NCI-H1092 (cell line): ENCODE measurements around the gene NOS1AP.

Source experiments
- DNase-seq: peaks from one replicate; lab custom pipeline; 2025; lab: John Stamatoyannopoulos, UW

Gene NOS1AP

GRCh38 chr1:162138599-162139181 lies 69.2 kb downstream of the NOS1AP start:
- DNase-seq = no peak

- no peak for DNase-seq
These were observed 69.7 kb downstream of the NOS1AP start for GRCh38 chr1:162139211-162139610.

GRCh38 chr1:162141281-162142054 lies 72.0 kb downstream of the NOS1AP start:
- no peak for DNase-seq

- DNase-seq = no peak
These were observed 73.5 kb downstream of the NOS1AP start for GRCh38 chr1:162142968-162143367.

- no peak for DNase-seq
These were observed 74.8 kb downstream of the NOS1AP start for GRCh38 chr1:162144268-162144667.

GRCh38 chr1:162144853-162145252 lies 75.4 kb downstream of the NOS1AP start:
- peak; percentile 47 for DNase-seq

GRCh38 chr1:162145280-162145965 lies 75.9 kb downstream of the NOS1AP start:
- DNase-seq = peak; percentile 47

- DNase-seq = no peak
These were observed 76.6 kb downstream of the NOS1AP start for GRCh38 chr1:162145966-162146696.

GRCh38 chr1:162147760-162148159 lies 78.3 kb downstream of the NOS1AP start:
- DNase-seq = no peak

- no peak for DNase-seq
These were observed 80.6 kb downstream of the NOS1AP start for GRCh38 chr1:162150112-162150511.

- no peak for DNase-seq
These were observed 82.7 kb downstream of the NOS1AP start for GRCh38 chr1:162151900-162152829.

GRCh38 chr1:162153374-162153773 lies 83.9 kb downstream of the NOS1AP start:
- DNase-seq = no peak

- DNase-seq = no peak
These were observed 88.0 kb downstream of the NOS1AP start for GRCh38 chr1:162157469-162157868.

GRCh38 chr1:162158624-162159271 lies 89.3 kb downstream of the NOS1AP start:
- DNase-seq = no peak

GRCh38 chr1:162159515-162159914 lies 90.0 kb downstream of the NOS1AP start:
- DNase-seq = peak; percentile 17

GRCh38 chr1:162161916-162162550 lies 92.5 kb downstream of the NOS1AP start:
- no peak for DNase-seq

GRCh38 chr1:162165528-162165927 lies 96.0 kb downstream of the NOS1AP start:
- peak; percentile 13 for DNase-seq

GRCh38 chr1:162166917-162167615 lies 97.6 kb downstream of the NOS1AP start:
- peak; percentile 40 for DNase-seq

- peak; percentile 55 for DNase-seq
These were observed 98.8 kb downstream of the NOS1AP start for GRCh38 chr1:162168261-162168660.
